ENCODE results near the gene CEMIP. TPM values are rescaled to one million over a fixed set of nuclear protein-coding genes. Genes with fewer than 3 reads are reported as not detected.

Gene CEMIP
- total RNA-seq, 2 donors from 2014 or later: 2.2 TPM; not detected in 1

DNA sequence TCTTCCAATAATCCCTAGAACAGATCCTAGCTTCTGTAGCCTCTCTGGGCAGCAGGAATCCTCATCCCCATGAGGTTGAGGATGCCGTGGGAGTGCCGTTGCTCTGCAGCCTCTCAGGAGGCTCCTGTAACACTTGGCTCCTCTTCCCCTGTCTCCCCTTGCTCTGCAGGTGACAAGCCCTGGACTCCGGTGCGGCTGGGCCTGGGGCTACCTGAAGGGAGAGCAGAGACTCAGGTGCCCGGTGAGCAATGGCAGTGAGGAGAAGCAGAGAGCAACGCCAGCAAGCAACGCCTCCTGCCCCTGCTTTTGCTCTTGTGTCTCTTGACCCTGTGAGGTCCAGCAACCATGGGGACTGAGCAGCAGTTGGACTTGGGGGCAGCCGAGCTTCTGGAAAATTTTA, 91.2 kb downstream of the CEMIP start:
- H3K4me3 ChIP-seq (ENCODE audit: low read length): no peak overlapping the region
- no peak overlapping the region for H3K9ac ChIP-seq (ENCODE audit: extremely low read depth, low read length, poor library complexity, severe bottlenecking)
- no peaks in the 10 kb centered on the region for H3K36me3 Mint-ChIP-seq (ENCODE audit: low read depth)
- H3K27ac ChIP-seq (ENCODE audit: low read depth, low read length): no peak overlapping the region
- WGBS, 2 experiments (ENCODE audit: insufficient coverage in 1 of 2, insufficient read length in 1 of 2): 78 to 89% methylated on average over 5 to 8 of the region's 8 CpGs
- no peaks in the 10 kb centered on the region for H3K36me3 ChIP-seq (ENCODE audit: control insufficient read depth, insufficient read depth, low read length)
- H3K9me3 ChIP-seq (ENCODE audit: control insufficient read depth, low read length): no peaks in the 10 kb centered on the region
- DNase-seq: no peak
- peaks cover 13% of the 10 kb centered on the region for H3K27me3 Mint-ChIP-seq (ENCODE audit: insufficient read depth)
- no peak overlapping the region for H3K4me3 Mint-ChIP-seq
- TF ChIP-seq, protein P1, sequence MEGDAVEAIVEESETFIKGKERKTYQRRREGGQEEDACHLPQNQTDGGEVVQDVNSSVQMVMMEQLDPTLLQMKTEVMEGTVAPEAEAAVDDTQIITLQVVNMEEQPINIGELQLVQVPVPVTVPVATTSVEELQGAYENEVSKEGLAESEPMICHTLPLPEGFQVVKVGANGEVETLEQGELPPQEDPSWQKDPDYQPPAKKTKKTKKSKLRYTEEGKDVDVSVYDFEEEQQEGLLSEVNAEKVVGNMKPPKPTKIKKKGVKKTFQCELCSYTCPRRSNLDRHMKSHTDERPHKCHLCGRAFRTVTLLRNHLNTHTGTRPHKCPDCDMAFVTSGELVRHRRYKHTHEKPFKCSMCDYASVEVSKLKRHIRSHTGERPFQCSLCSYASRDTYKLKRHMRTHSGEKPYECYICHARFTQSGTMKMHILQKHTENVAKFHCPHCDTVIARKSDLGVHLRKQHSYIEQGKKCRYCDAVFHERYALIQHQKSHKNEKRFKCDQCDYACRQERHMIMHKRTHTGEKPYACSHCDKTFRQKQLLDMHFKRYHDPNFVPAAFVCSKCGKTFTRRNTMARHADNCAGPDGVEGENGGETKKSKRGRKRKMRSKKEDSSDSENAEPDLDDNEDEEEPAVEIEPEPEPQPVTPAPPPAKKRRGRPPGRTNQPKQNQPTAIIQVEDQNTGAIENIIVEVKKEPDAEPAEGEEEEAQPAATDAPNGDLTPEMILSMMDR (conservative IDR thresholded peaks at IDR 0.05): no peak
- peaks cover 2% of the 10 kb centered on the region for H3K4me1 Mint-ChIP-seq
- no peaks in the 10 kb centered on the region for H3K4me1 ChIP-seq (ENCODE audit: control insufficient read depth, insufficient read depth, low read length)
- peaks cover 14% of the 10 kb centered on the region for H3K27me3 ChIP-seq (ENCODE audit: control insufficient read depth, insufficient read depth, low read length, poor library complexity, severe bottlenecking)
- H3K9me3 Mint-ChIP-seq: no peaks in the 10 kb centered on the region
- no peak overlapping the region for H3K27ac Mint-ChIP-seq

DNA sequence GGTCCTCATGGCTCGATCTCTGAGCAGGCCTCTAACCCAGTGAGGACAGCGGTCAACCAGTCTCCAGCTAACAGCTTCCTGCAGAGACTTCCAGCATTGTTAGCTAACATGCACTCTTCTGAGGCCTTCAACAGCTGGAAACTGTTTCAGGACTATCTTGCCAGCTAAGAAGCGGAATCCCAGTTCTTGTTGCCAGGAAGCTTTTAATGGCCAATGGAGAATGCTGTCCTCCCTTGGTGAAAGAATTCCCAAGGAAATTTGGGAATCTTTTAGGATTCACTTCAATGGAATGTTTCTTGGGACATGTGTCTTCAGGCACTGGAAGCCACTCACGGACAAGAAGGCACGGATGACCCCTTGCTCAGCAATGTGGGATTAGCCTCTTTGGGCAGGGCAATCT, 91.7 kb downstream of the CEMIP start:
- peaks cover 14% of the 10 kb centered on the region for H3K27me3 ChIP-seq (ENCODE audit: control insufficient read depth, insufficient read depth, low read length, poor library complexity, severe bottlenecking)
- 90 to 93% methylated on average over 3 to 5 of the region's 5 CpGs for WGBS, 2 experiments (ENCODE audit: insufficient coverage in 1 of 2, insufficient read length in 1 of 2)
- Mint-ChIP-seq H3K27me3 (ENCODE audit: insufficient read depth) (peaks cover 10% of the 10 kb centered on the region), H3K4me1 (peaks cover 2% of the 10 kb centered on the region), H3K9me3 (no peaks in the 10 kb centered on the region), H3K4me3 (no peak overlapping the region), H3K36me3 (ENCODE audit: low read depth) (no peaks in the 10 kb centered on the region), H3K27ac (no peak overlapping the region)
- no peak overlapping the region for H3K27ac ChIP-seq (ENCODE audit: low read depth, low read length)
- no peak overlapping the region for H3K4me3 ChIP-seq (ENCODE audit: low read length)
- no peaks in the 10 kb centered on the region for H3K4me1 ChIP-seq (ENCODE audit: control insufficient read depth, insufficient read depth, low read length)
- no peak overlapping the region for H3K9ac ChIP-seq (ENCODE audit: extremely low read depth, low read length, poor library complexity, severe bottlenecking)
- no peaks in the 10 kb centered on the region for H3K9me3 ChIP-seq (ENCODE audit: control insufficient read depth, low read length)
- TF ChIP-seq, protein P1 (conservative IDR thresholded peaks at IDR 0.05): no peak
- H3K36me3 ChIP-seq (ENCODE audit: control insufficient read depth, insufficient read depth, low read length): no peaks in the 10 kb centered on the region
- DNase-seq: no peak

DNA sequence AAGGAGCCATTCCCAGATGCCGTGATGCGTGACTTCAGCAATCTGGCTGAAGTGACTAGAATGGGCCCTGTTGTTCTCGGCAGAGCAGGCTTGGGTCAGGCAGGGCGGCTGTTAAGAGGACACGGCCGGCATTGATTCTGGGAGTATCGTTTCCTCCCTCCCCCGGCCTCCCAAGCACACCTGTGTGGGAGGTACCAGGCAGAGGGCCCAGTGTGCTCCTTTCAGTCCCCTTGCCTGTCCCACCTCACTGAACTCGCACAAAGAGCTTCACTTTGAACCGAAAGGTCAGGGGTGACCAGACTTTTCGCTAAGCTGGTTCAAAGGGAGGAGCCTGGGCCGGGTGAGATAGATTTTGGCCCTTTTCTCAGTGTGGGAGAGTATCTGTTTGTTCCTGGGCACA, 92.7 kb downstream of the CEMIP start:
- H3K36me3 Mint-ChIP-seq (ENCODE audit: low read depth): no peaks in the 10 kb centered on the region
- H3K9ac ChIP-seq (ENCODE audit: extremely low read depth, low read length, poor library complexity, severe bottlenecking): no peak overlapping the region
- no peaks in the 10 kb centered on the region for H3K4me1 ChIP-seq (ENCODE audit: control insufficient read depth, insufficient read depth, low read length)
- WGBS, 2 experiments (ENCODE audit: insufficient coverage in 1 of 2, insufficient read length in 1 of 2): 88 to 90% methylated on average over 8 to 12 of the region's 12 CpGs
- no peak overlapping the region for H3K4me3 ChIP-seq (ENCODE audit: low read length)
- DNase-seq: no peak
- H3K27ac ChIP-seq (ENCODE audit: low read depth, low read length): no peak overlapping the region
- no peaks in the 10 kb centered on the region for H3K9me3 Mint-ChIP-seq
- H3K36me3 ChIP-seq (ENCODE audit: control insufficient read depth, insufficient read depth, low read length): no peaks in the 10 kb centered on the region
- peaks cover 10% of the 10 kb centered on the region for H3K27me3 Mint-ChIP-seq (ENCODE audit: insufficient read depth)
- no peak overlapping the region for H3K4me3 Mint-ChIP-seq
- H3K27ac Mint-ChIP-seq: no peak overlapping the region
- H3K4me1 Mint-ChIP-seq: peaks cover 2% of the 10 kb centered on the region
- no peaks in the 10 kb centered on the region for H3K9me3 ChIP-seq (ENCODE audit: control insufficient read depth, low read length)
- TF ChIP-seq, protein P1 (conservative IDR thresholded peaks at IDR 0.05): no peak
- peaks cover 14% of the 10 kb centered on the region for H3K27me3 ChIP-seq (ENCODE audit: control insufficient read depth, insufficient read depth, low read length, poor library complexity, severe bottlenecking)
